ENCODE measurements around the gene TOM1.

GRCh38 chr22:35318346-35319215 lies 18.9 kb downstream of the TOM1 start:
- TF ChIP-seq, protein P1, sequence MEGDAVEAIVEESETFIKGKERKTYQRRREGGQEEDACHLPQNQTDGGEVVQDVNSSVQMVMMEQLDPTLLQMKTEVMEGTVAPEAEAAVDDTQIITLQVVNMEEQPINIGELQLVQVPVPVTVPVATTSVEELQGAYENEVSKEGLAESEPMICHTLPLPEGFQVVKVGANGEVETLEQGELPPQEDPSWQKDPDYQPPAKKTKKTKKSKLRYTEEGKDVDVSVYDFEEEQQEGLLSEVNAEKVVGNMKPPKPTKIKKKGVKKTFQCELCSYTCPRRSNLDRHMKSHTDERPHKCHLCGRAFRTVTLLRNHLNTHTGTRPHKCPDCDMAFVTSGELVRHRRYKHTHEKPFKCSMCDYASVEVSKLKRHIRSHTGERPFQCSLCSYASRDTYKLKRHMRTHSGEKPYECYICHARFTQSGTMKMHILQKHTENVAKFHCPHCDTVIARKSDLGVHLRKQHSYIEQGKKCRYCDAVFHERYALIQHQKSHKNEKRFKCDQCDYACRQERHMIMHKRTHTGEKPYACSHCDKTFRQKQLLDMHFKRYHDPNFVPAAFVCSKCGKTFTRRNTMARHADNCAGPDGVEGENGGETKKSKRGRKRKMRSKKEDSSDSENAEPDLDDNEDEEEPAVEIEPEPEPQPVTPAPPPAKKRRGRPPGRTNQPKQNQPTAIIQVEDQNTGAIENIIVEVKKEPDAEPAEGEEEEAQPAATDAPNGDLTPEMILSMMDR (IDR thresholded peaks at IDR 0.05), result no peak
- no peak for TF ChIP-seq POLR2AphosphoS5 (IDR thresholded peaks at IDR 0.05)
- TF ChIP-seq EP300 (IDR thresholded peaks at IDR 0.05), result no peak
- no peak for TF ChIP-seq POLR2A (IDR thresholded peaks at IDR 0.05)

All from upper lobe of left lung (tissue), 4 donors.